Tibial artery (tissue), 4 donors: Measurements from ENCODE around the gene RWDD1.

Experiments
- DNase-seq, 2 donors: peaks; one replicate each; pipeline ENCODE4 v3.0.0-alpha.2; 2019
- H3K27ac ChIP-seq, 2 donors: fragments of 200-600 bp; sonication (generic) in 1 of 2; 1 replicate in 1 of 2; 2 replicates in 1 of 2; pipeline ENCODE4 v1.5.1; 2018 to 2019; ENCODE audit warnings: mild to moderate bottlenecking in 1 of 2
- H3K27me3 ChIP-seq, 2 donors: fragments of 200-600 bp; sonication (generic) in 1 of 2; one replicate each; pipeline versions ENCODE4 v1.5.1 to v1.6.0; 2016 to 2019
- H3K36me3 ChIP-seq, 3 donors: fragments of 200-600 bp; sonication (generic) in 2 of 3; one replicate each; pipeline ENCODE4 v1.5.1; 2016 to 2019; ENCODE audit warnings: mild to moderate bottlenecking in 2 of 3
- H3K4me1 ChIP-seq, 4 donors: fragments of 200-600 bp; sonication (generic) in 2 of 4; 1 replicate in 3 of 4; 2 replicates in 1 of 4; pipeline ENCODE4 v1.5.1; 2016 to 2019
- H3K4me3 ChIP-seq, 2 donors: fragments of 200-600 bp; sonication (generic) in 1 of 2; 1 replicate in 1 of 2; 2 replicates in 1 of 2; pipeline ENCODE4 v1.5.1; 2018 to 2019; ENCODE audit warnings: mild to moderate bottlenecking in 2 of 2
- H3K9me3 ChIP-seq, 3 donors: fragments of 200-600 bp; sonication (generic) in 1 of 3; one replicate each; pipeline ENCODE4 v1.5.1; 2016 to 2019
- CTCF ChIP-seq, 2 experiments: fragments of 200-600 bp in 1 of 2; fragments of 450-650 bp in 1 of 2; IDR thresholded peaks; one replicate each; pipeline ENCODE4 v1.5.1; 2017 to 2019; ENCODE audit warnings: antibody characterized with exemption in 2 of 2, mild to moderate bottlenecking in 1 of 2, moderate library complexity in 1 of 2
- intact Hi-C: fragments of 100-400 bp; cut with DNase I; formaldehyde crosslinking; loops from one replicate; pipeline ENCODE4 v1.15.0; 2023; ENCODE audit warnings: low total_unique reads

Gene RWDD1

GRCh38 chr6:116553451-116553850, 17.9 kb upstream of the RWDD1 start, which contains the start of gene CALHM4:
Gene CALHM4 (plus strand): TSS chr6:116553751. CDS start chr6:116553794, 43 bp downstream.
- no peak for DNase-seq

GRCh38 chr6:116556065-116556464, 15.2 kb upstream of the RWDD1 start:
- Histone ChIP-seq H3K36me3 (no peaks in the 10 kb centered on the region), H3K9me3 (no peaks in the 10 kb centered on the region), H3K4me1 (peaks cover 0 to 4% (median 0%) of the 10 kb centered on the region in 4 donors), H3K4me3 (no peak overlapping the region), H3K27ac (no peak overlapping the region), H3K27me3 (no peaks in the 10 kb centered on the region)
- no peak for TF ChIP-seq CTCF (IDR thresholded peaks at IDR 0.05)
- intact Hi-C loops: no loop called here
- DNase-seq: no peak

More at GRCh38 chr6:116553451-116553850, 17.9 kb upstream of the RWDD1 start, which contains the start of gene CALHM4:
- peaks cover 0 to 4% (median 0%) of the 10 kb centered on the region in 4 donors for H3K4me1 ChIP-seq
- H3K36me3 ChIP-seq: no peaks in the 10 kb centered on the region
- no peak within 1 kb of the TSS for H3K4me3 ChIP-seq
- H3K27me3 ChIP-seq: no peaks in the 10 kb centered on the region
- no peaks in the 10 kb centered on the region for H3K9me3 ChIP-seq
- H3K27ac ChIP-seq: no peak within 1 kb of the TSS
- TF ChIP-seq CTCF (IDR thresholded peaks at IDR 0.05): no peak
- intact Hi-C loops: no loop called here

GRCh38 chr6:116556814-116557415, 14.4 kb upstream of the RWDD1 start:
- H3K27me3 ChIP-seq: no peaks in the 10 kb centered on the region
- no peaks in the 10 kb centered on the region for H3K9me3 ChIP-seq
- intact Hi-C loops: no loop called here
- no peak for TF ChIP-seq CTCF (IDR thresholded peaks at IDR 0.05)
- peaks cover 0 to 4% (median 0%) of the 10 kb centered on the region in 4 donors for H3K4me1 ChIP-seq
- no peak overlapping the region for H3K27ac ChIP-seq
- H3K4me3 ChIP-seq: no peak overlapping the region
- no peaks in the 10 kb centered on the region for H3K36me3 ChIP-seq
- no peak for DNase-seq

GRCh38 chr6:116557893-116558292, 13.4 kb upstream of the RWDD1 start:
- peaks cover 0 to 4% (median 0%) of the 10 kb centered on the region in 4 donors for H3K4me1 ChIP-seq
- no peak for TF ChIP-seq CTCF (IDR thresholded peaks at IDR 0.05)
- no peaks in the 10 kb centered on the region for H3K9me3 ChIP-seq
- H3K4me3 ChIP-seq: no peak overlapping the region
- intact Hi-C loops: no loop called here
- DNase-seq: no peak
- H3K27me3 ChIP-seq: no peaks in the 10 kb centered on the region
- H3K36me3 ChIP-seq: no peaks in the 10 kb centered on the region
- H3K27ac ChIP-seq: no peak overlapping the region

- no peaks in the 10 kb centered on the region for H3K27me3 ChIP-seq
- intact Hi-C loops: no loop called here
These were observed 11.2 kb upstream of the RWDD1 start for GRCh38 chr6:116560130-116560529.

More at GRCh38 chr6:116560130-116560529, 11.2 kb upstream of the RWDD1 start:
- Histone ChIP-seq H3K4me1 (peaks cover 0 to 6% (median under 1%) of the 10 kb centered on the region in 4 donors), H3K9me3 (no peaks in the 10 kb centered on the region), H3K4me3 (no peak overlapping the region), H3K36me3 (no peaks in the 10 kb centered on the region), H3K27ac (no peak overlapping the region)
- no peak for TF ChIP-seq CTCF (IDR thresholded peaks at IDR 0.05)
- no peak for DNase-seq
